ENCODE measurements around the gene PMEPA1.

GRCh38 chr20:57707849-57708693, 1.7 kb downstream of the PMEPA1 start:
- no peak for TF ChIP-seq CTCF (IDR thresholded peaks at IDR 0.05)
- no peak for TF ChIP-seq POLR2A (IDR thresholded peaks at IDR 0.05)
